ENCODE results near the gene PRELID3B. TPM values are rescaled to one million over a fixed set of nuclear protein-coding genes. Genes with fewer than 3 reads are reported as not detected.

Gene PRELID3B
- total RNA-seq, 1 donor from 2014 or later, result 47.2 TPM

DNA sequence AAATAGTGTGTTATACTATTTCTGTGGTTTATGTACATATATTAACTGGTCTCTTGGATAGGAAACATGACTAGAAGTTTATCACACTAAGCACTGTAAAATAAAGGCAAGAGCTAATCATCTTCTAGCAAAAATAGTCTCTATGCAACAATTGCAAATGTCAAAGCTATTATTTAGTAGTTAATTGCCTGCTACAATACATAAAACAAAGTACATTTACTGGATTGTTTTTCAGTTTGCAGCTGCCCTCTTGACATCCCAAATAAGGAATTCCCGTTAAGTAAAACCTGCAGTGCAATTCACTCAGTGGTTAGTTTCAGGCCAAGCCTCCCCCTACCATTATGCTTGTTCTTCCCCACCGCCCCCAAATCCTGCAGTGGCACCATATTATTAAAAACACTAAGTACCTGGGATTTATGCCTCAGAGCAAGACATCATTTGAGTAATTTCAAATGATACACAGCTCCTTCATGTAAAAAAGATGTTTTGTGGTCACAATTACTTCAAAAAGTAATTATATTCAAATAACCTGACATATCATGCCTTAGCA lies 8.9 kb downstream of the PRELID3B start:
- H3K4me1 ChIP-seq, result peaks cover 29% of the 10 kb centered on the region
- no peak overlapping the region for H3K4me3 ChIP-seq
- H3K27me3 ChIP-seq, result no peaks in the 10 kb centered on the region
- no peak for DNase-seq
- TF ChIP-seq, protein P1, sequence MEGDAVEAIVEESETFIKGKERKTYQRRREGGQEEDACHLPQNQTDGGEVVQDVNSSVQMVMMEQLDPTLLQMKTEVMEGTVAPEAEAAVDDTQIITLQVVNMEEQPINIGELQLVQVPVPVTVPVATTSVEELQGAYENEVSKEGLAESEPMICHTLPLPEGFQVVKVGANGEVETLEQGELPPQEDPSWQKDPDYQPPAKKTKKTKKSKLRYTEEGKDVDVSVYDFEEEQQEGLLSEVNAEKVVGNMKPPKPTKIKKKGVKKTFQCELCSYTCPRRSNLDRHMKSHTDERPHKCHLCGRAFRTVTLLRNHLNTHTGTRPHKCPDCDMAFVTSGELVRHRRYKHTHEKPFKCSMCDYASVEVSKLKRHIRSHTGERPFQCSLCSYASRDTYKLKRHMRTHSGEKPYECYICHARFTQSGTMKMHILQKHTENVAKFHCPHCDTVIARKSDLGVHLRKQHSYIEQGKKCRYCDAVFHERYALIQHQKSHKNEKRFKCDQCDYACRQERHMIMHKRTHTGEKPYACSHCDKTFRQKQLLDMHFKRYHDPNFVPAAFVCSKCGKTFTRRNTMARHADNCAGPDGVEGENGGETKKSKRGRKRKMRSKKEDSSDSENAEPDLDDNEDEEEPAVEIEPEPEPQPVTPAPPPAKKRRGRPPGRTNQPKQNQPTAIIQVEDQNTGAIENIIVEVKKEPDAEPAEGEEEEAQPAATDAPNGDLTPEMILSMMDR (IDR thresholded peaks at IDR 0.05), result no peak
- no peak for ATAC-seq
- no peak overlapping the region for H3K27ac ChIP-seq
- H3K36me3 ChIP-seq, result peaks cover 71% of the 10 kb centered on the region
- no peaks in the 10 kb centered on the region for H3K9me3 ChIP-seq
- intact Hi-C loops (cut with DNase I), result no loop called here

- H3K9me3 ChIP-seq, result no peaks in the 10 kb centered on the region
- peaks cover 73% of the 10 kb centered on the region for H3K36me3 ChIP-seq
- peak overlapping the region; percentile 91 for H3K4me3 ChIP-seq
- TF ChIP-seq, protein P1 (IDR thresholded peaks at IDR 0.05), result no peak
- DNase-seq (no peak), ATAC-seq (no peak)
- H3K4me1 ChIP-seq, result peaks cover 35% of the 10 kb centered on the region
- intact Hi-C loops (cut with DNase I), result no loop called here
- H3K27me3 ChIP-seq, result no peaks in the 10 kb centered on the region
- peak overlapping the region; percentile 91 for H3K27ac ChIP-seq
Observed at GRCh38 chr20:59033093-59033492, 9.5 kb downstream of the PRELID3B start.

GRCh38 chr20:59032713-59033059 lies 9.9 kb downstream of the PRELID3B start:
- Histone ChIP-seq H3K27me3 (no peaks in the 10 kb centered on the region), H3K4me3 (peak overlapping the region; percentile 91), H3K27ac (peak overlapping the region; percentile 91), H3K9me3 (no peaks in the 10 kb centered on the region), H3K4me1 (peaks cover 38% of the 10 kb centered on the region), H3K36me3 (peaks cover 73% of the 10 kb centered on the region)
- ATAC-seq, result no peak
- TF ChIP-seq, protein P1 (IDR thresholded peaks at IDR 0.05), result peak; percentile 20
- no peak for DNase-seq
- intact Hi-C loops (cut with DNase I), result no loop called here

GRCh38 chr20:59032023-59032712 lies 10.4 kb downstream of the PRELID3B start, which contains the start of gene ATP5F1E:
Gene ATP5F1E (minus strand): TSS chr20:59032335. CDS start chr20:59032251, 84 bp downstream.
- TF ChIP-seq, protein P1 (IDR thresholded peaks at IDR 0.05), result no peak
- peak; percentile 100 for ATAC-seq
- no peaks in the 10 kb centered on the region for H3K9me3 ChIP-seq
- H3K4me1 ChIP-seq, result peaks cover 38% of the 10 kb centered on the region
- peak within 1 kb of the TSS; percentile 91 for H3K27ac ChIP-seq
- peak within 1 kb of the TSS; percentile 91 for H3K4me3 ChIP-seq
- peak; percentile 98 for DNase-seq
- intact Hi-C loops (cut with DNase I), result no loop called here
- peaks cover 73% of the 10 kb centered on the region for H3K36me3 ChIP-seq
- H3K27me3 ChIP-seq, result no peaks in the 10 kb centered on the region

GRCh38 chr20:59031564-59032022 lies 11.0 kb downstream of the PRELID3B start:
- H3K4me1 ChIP-seq, result peaks cover 38% of the 10 kb centered on the region

More at GRCh38 chr20:59031564-59032022, 11.0 kb downstream of the PRELID3B start:
- intact Hi-C loops (cut with DNase I), result no loop called here
- H3K27ac ChIP-seq, result peak overlapping the region; percentile 91
- H3K36me3 ChIP-seq, result peaks cover 73% of the 10 kb centered on the region
- H3K9me3 ChIP-seq, result no peaks in the 10 kb centered on the region
- TF ChIP-seq, protein P1 (IDR thresholded peaks at IDR 0.05), result no peak
- H3K27me3 ChIP-seq, result no peaks in the 10 kb centered on the region
- no peak for DNase-seq
- no peak for ATAC-seq
- H3K4me3 ChIP-seq, result peak overlapping the region; percentile 91
